Liver (tissue), 9 donors: ENCODE measurements around the gene HOXC11. TPM values are rescaled to one million over a fixed set of nuclear protein-coding genes. Genes with fewer than 3 reads are reported as not detected.
A peak's percentile ranks its signal among the peaks of the same experiment; 100 is the strongest.

Experiments used
- DNase-seq: peaks from one replicate; pipeline ENCODE4 v3.0.0-alpha.2; 2017; ENCODE audit warnings: low spot score
- H3K27ac ChIP-seq, 2 donors: one replicate each; pipeline ENCODE4 v1.7.0; 2013; ENCODE audit warnings: inconsistent platforms in 2 of 2, low read length in 2 of 2, control low read depth in 1 of 2, low read depth in 1 of 2, mild to moderate bottlenecking in 1 of 2
- H3K27me3 ChIP-seq, 4 donors: one replicate each; pipeline versions ENCODE4 v1.6.1 to v1.7.0; 2013; ENCODE audit warnings: low read length in 3 of 4, inconsistent platforms in 1 of 4, mild to moderate bottlenecking in 1 of 4, moderate library complexity in 1 of 4; ENCODE audit not compliant: control insufficient read depth in 4 of 4, insufficient read depth in 4 of 4
- H3K36me3 ChIP-seq, 4 donors: one replicate each; pipeline versions ENCODE4 v1.6.1 to v1.7.0; 2013; ENCODE audit warnings: low read length in 3 of 4, mild to moderate bottlenecking in 3 of 4, low read depth in 1 of 4, moderate library complexity in 1 of 4; ENCODE audit not compliant: control insufficient read depth in 4 of 4, insufficient read depth in 3 of 4
- H3K4me1 ChIP-seq, 4 donors: one replicate each; pipeline versions ENCODE4 v1.6.1 to v1.7.0; 2013; ENCODE audit warnings: low read length in 3 of 4, mild to moderate bottlenecking in 3 of 4, moderate library complexity in 1 of 4; ENCODE audit not compliant: control insufficient read depth in 4 of 4, insufficient read depth in 4 of 4
- H3K4me3 ChIP-seq, 3 donors: one replicate each; pipeline versions ENCODE4 v1.6.1 to v1.7.0; 2013; ENCODE audit warnings: low read length in 3 of 3, control low read depth in 1 of 3, low read depth in 1 of 3, mild to moderate bottlenecking in 1 of 3
- H3K9ac ChIP-seq, 2 donors: one replicate each; pipeline ENCODE4 v1.7.0; 2013; ENCODE audit warnings: low read length in 2 of 2, mild to moderate bottlenecking in 2 of 2, moderate library complexity in 2 of 2, control low read depth in 1 of 2, low read depth in 1 of 2
- H3K9me3 ChIP-seq, 4 donors: one replicate each; pipeline versions ENCODE4 v1.6.1 to v1.7.0; 2013; ENCODE audit warnings: low read length in 3 of 4; ENCODE audit not compliant: control insufficient read depth in 4 of 4
- EGR1 ChIP-seq, 2 donors: IDR thresholded peaks; 2 replicates each; pipeline ENCODE4 v1.6.1; 2016 to 2018; ENCODE audit warnings: antibody characterized with exemption in 2 of 2, low read depth in 2 of 2
- FOXA1 ChIP-seq: IDR thresholded peaks from 2 replicates; pipeline ENCODE4 v1.6.1; 2016; ENCODE audit warnings: antibody characterized with exemption
- GABPA ChIP-seq, 2 donors: IDR thresholded peaks in 1 of 2; conservative IDR thresholded peaks in 1 of 2; 2 replicates each; pipeline ENCODE4 v1.6.1; 2016; ENCODE audit warnings: antibody characterized with exemption in 2 of 2, mild to moderate bottlenecking in 1 of 2, moderate library complexity in 1 of 2
- HNF4A ChIP-seq, 2 donors: conservative IDR thresholded peaks; 2 replicates each; pipeline ENCODE4 v1.6.1; 2016; ENCODE audit warnings: antibody characterized with exemption in 2 of 2, mild to moderate bottlenecking in 2 of 2
- HNF4G ChIP-seq: IDR thresholded peaks from 2 replicates; pipeline ENCODE4 v1.6.1; 2016; ENCODE audit warnings: antibody characterized with exemption
- JUND ChIP-seq, 2 donors: IDR thresholded peaks; 2 replicates each; pipeline ENCODE4 v1.6.1; 2016; ENCODE audit warnings: antibody characterized with exemption in 2 of 2
- NR2F2 ChIP-seq: IDR thresholded peaks from 2 replicates; pipeline ENCODE4 v1.6.1; 2016; ENCODE audit warnings: antibody characterized with exemption
- RAD21 ChIP-seq, 2 donors: IDR thresholded peaks; 2 replicates each; pipeline ENCODE4 v1.6.1; 2016; ENCODE audit warnings: antibody characterized with exemption in 2 of 2, mild to moderate bottlenecking in 2 of 2
- TAF1 ChIP-seq: conservative IDR thresholded peaks from 2 replicates; pipeline ENCODE4 v1.6.1; 2016; ENCODE audit warnings: antibody characterized with exemption, mild to moderate bottlenecking
- YY1 ChIP-seq: IDR thresholded peaks from 2 replicates; pipeline ENCODE4 v1.6.1; 2016; ENCODE audit warnings: antibody characterized with exemption, mild to moderate bottlenecking
- WGBS: extraction: QIAGEN DNeasy Blood & Tissue Kit; methylation state at CpG from one replicate; pipeline ENCODE4 v1.1.7; 2013; 5-methylcytosine and 5-hydroxymethylcytosine counted together
- polyA plus RNA-seq, 2 donors: library from polyadenylated mRNA; stranded (reverse) in 1 of 2; unstranded in 1 of 2; fragments of 200-250 nt in 1 of 2; fragments of >200 nt in 1 of 2; fragmentation: Nextera tagmentation in 1 of 2; extraction: Ambion mirVana in 1 of 2; gene quantifications; one replicate each; pipeline versions ENCODE4 v1.2.1 to v1.2.3, GENCODE V29; 2013 to 2015
- total RNA-seq, 2 donors: library from RNA; depleted of rRNA; stranded (reverse); fragments of >200 nt; gene quantifications; one replicate each; pipeline ENCODE4 v1.2.3, GENCODE V29; 2014
- TF ChIP-seq, protein P1 (sequence below): IDR thresholded peaks from 2 replicates; pipeline ENCODE4 v1.6.1; 2016; ENCODE audit warnings: antibody characterized with exemption, mild to moderate bottlenecking
- TF ChIP-seq, protein P2 (sequence below): fragments of 150-350 bp; IDR thresholded peaks from 2 replicates; pipeline ENCODE4 v1.5.1; 2017; ENCODE audit warnings: improper control_type of control experiment, low read depth, low read length; ENCODE audit not compliant: missing input control
- TF ChIP-seq, protein P3 (sequence below): IDR thresholded peaks from 2 replicates; pipeline ENCODE4 v1.6.1; 2016; ENCODE audit warnings: antibody characterized with exemption
- TF ChIP-seq, protein P4 (sequence below): IDR thresholded peaks from 2 replicates; pipeline ENCODE4 v1.6.1; 2016; ENCODE audit warnings: antibody characterized with exemption
- donor health status: healthy.
- donor health status: healthy.
- donor health status: healthy.
- donor health status: healthy.
- donor health status: healthy.

The HOXC11 gene
- total and polyA plus RNA-seq, 4 donors, result not detected

DNA sequence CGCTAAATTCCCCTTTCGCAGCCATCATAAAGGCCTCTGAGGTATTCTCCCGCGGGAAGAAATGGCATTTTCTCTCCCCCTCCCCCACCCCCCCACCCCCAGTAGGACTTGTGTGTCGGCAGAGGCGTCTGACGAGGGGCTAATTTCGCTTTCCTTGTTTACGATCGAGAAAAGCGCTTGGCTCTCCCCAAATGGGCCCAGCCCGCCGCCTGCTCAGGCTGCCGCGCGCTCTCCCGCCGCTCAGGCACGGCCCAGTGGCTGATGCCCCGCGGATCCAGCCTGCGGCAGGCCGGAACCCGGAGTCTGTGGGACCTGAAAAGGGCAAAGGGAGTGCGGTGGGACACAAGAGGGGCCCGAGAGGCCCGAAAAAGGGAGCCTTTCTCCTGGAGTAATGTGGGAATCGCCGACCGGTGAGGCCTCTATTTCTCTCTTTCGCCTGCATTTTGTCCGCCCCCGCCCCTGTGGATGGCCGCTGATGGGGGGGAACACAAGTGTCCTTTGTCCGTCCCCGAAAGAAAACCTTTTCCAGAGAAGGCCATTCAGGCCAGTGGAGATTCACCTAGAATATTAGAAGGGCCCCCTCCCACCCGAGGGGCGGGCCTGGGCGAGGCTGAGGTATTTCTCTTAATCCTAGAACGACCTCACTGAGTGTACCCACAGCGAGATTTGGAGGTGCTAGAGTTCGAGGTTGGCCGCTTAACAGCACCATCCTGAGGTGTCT lies 46.3 kb downstream of the HOXC11 start:
- H3K4me1 ChIP-seq, result peaks cover 0 to 16% (median 11%) of the 10 kb centered on the region in 4 donors
- peak overlapping the region in 1 of 3 donors; percentile 19 for H3K4me3 ChIP-seq
- TF ChIP-seq JUND (IDR thresholded peaks at IDR 0.05), result no peak
- TF ChIP-seq FOXA1, result no peak
- TF ChIP-seq, protein P1, sequence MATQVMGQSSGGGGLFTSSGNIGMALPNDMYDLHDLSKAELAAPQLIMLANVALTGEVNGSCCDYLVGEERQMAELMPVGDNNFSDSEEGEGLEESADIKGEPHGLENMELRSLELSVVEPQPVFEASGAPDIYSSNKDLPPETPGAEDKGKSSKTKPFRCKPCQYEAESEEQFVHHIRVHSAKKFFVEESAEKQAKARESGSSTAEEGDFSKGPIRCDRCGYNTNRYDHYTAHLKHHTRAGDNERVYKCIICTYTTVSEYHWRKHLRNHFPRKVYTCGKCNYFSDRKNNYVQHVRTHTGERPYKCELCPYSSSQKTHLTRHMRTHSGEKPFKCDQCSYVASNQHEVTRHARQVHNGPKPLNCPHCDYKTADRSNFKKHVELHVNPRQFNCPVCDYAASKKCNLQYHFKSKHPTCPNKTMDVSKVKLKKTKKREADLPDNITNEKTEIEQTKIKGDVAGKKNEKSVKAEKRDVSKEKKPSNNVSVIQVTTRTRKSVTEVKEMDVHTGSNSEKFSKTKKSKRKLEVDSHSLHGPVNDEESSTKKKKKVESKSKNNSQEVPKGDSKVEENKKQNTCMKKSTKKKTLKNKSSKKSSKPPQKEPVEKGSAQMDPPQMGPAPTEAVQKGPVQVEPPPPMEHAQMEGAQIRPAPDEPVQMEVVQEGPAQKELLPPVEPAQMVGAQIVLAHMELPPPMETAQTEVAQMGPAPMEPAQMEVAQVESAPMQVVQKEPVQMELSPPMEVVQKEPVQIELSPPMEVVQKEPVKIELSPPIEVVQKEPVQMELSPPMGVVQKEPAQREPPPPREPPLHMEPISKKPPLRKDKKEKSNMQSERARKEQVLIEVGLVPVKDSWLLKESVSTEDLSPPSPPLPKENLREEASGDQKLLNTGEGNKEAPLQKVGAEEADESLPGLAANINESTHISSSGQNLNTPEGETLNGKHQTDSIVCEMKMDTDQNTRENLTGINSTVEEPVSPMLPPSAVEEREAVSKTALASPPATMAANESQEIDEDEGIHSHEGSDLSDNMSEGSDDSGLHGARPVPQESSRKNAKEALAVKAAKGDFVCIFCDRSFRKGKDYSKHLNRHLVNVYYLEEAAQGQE, result no peak
- TF ChIP-seq, protein P2, sequence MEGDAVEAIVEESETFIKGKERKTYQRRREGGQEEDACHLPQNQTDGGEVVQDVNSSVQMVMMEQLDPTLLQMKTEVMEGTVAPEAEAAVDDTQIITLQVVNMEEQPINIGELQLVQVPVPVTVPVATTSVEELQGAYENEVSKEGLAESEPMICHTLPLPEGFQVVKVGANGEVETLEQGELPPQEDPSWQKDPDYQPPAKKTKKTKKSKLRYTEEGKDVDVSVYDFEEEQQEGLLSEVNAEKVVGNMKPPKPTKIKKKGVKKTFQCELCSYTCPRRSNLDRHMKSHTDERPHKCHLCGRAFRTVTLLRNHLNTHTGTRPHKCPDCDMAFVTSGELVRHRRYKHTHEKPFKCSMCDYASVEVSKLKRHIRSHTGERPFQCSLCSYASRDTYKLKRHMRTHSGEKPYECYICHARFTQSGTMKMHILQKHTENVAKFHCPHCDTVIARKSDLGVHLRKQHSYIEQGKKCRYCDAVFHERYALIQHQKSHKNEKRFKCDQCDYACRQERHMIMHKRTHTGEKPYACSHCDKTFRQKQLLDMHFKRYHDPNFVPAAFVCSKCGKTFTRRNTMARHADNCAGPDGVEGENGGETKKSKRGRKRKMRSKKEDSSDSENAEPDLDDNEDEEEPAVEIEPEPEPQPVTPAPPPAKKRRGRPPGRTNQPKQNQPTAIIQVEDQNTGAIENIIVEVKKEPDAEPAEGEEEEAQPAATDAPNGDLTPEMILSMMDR, result no peak
- no peak for TF ChIP-seq YY1
- TF ChIP-seq GABPA (IDR thresholded peaks at IDR 0.05 in 1 of 2, conservative IDR thresholded peaks at IDR 0.05 in 1 of 2), result no peak
- no peak for TF ChIP-seq EGR1 (IDR thresholded peaks at IDR 0.05; ENCODE audit: low read depth in 2 of 2)
- TF ChIP-seq HNF4A (conservative IDR thresholded peaks at IDR 0.05), result no peak
- TF ChIP-seq, protein P3, sequence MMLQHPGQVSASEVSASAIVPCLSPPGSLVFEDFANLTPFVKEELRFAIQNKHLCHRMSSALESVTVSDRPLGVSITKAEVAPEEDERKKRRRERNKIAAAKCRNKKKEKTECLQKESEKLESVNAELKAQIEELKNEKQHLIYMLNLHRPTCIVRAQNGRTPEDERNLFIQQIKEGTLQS, result no peak
- no peaks in the 10 kb centered on the region for H3K36me3 ChIP-seq
- WGBS, result 20% methylated on average over 43 of the region's 43 CpGs
- no peaks in the 10 kb centered on the region for H3K9me3 ChIP-seq
- H3K9ac ChIP-seq, result no peak overlapping the region
- H3K27me3 ChIP-seq, result peaks cover 6 to 57% (median 15%) of the 10 kb centered on the region in 4 donors
- no peak for DNase-seq
- no peak overlapping the region for H3K27ac ChIP-seq

DNA sequence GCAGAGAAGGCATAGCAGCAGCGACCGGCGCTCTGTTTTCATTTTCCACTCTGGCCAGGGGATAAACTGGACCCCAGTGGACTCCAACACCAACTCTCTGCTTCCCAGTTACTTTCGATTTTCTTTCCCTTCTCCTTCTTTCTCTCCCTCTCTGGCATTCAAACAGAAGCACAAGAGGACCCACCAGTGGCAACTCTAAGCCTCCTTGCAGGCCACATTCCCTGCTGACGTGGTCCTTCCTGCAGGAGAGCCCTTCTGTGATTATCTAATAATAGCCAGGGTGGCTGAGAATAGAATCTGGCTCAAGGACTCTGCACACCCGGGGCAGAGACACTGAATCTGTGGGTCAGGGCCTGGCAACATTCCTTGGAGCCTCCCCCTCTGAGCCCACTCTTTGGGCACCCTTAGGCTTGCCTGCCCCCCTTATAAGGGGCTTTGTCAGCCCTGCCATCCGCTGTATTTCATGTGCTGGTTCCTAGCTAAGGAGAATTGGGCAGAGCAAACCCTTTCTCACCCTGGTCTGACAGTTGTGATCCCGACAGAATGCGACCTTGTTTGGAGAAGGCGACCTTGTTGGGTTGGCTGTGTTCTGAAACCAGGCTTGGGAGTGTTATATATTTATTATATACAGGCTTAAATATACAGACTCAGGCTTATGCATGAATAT lies 47.1 kb downstream of the HOXC11 start:
- no peak for DNase-seq
- Histone ChIP-seq H3K36me3 (no peaks in the 10 kb centered on the region), H3K27me3 (peaks cover 7 to 55% (median 18%) of the 10 kb centered on the region in 4 donors), H3K4me3 (no peak overlapping the region), H3K9me3 (no peaks in the 10 kb centered on the region), H3K27ac (no peak overlapping the region), H3K4me1 (peaks cover 0 to 13% (median 9%) of the 10 kb centered on the region in 4 donors), H3K9ac (no peak overlapping the region)
- TF ChIP-seq RAD21 (IDR thresholded peaks at IDR 0.05) (no peak), HNF4A (conservative IDR thresholded peaks at IDR 0.05) (no peak), GABPA (IDR thresholded peaks at IDR 0.05 in 1 of 2, conservative IDR thresholded peaks at IDR 0.05 in 1 of 2) (no peak), JUND (IDR thresholded peaks at IDR 0.05) (no peak), TAF1 (no peak), NR2F2 (no peak), HNF4G (no peak)
- TF ChIP-seq, protein P1, result no peak
- TF ChIP-seq, protein P4, sequence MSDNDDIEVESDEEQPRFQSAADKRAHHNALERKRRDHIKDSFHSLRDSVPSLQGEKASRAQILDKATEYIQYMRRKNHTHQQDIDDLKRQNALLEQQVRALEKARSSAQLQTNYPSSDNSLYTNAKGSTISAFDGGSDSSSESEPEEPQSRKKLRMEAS, result no peak
- 26% methylated on average over 10 of the region's 10 CpGs for WGBS
